Stimulated activated CD4-positive, alpha-beta T cell treated with anti-CD3 and anti-CD28 coated beads, Interleukin-15, amount 100 ng/mL, for 24 hours (primary cell): Measurements from ENCODE around the gene PLXNA4.

Source experiments
- DNase-seq: peaks from one replicate; pipeline ENCODE4 v3.0.0-alpha.2; 2020

Gene PLXNA4

DNA sequence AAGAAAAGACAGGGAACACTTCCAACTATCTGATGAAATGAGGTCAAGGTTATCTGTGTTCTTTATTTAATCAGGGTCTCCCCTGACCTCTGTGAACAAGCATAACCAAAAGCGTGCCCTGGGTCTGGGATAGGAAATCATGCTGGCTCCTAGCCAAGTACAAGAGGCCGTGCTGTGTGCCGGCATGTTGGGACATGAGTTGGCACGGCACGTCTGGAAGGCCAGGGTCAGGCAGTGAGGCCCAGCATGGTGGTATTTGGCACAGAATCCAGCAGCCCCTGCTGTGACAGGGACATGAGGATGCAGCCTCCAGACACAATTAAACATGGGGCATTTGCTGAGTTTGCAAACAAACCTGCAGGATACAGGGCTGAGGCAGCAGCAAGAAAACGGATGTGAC lies 320.4 kb downstream of the PLXNA4 start:
- no peak for DNase-seq

DNA sequence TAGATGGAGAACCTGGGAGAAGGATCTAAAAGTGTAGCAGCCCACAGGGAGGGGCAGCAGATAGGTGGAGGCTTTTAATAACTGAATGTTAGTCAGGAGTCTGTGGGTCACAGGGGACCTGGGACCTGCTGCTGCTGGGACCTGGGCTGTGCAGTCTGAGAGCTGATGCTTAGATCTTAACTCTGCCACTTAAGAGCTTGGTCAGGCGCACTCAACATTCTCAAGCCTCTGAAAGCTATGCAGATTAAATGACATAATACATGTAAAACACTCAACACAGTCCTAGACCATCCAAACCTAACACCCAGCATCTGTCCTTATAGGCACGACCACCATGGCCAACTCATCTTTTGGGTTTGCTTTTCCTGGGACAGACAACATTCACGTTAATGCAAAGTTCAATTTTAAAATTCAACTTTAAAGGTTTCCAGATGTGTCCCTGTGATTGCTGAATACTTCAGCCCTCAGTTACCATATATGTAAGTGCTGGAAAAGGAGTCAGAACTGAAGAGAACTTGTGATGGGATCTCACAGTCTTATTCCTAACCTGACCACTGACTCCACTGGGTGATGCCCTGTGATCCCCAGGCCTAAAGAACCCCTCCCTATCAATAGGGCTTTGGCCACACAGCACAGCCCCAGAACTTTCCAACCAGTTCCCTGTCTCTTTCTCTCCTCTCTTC lies 321.0 kb downstream of the PLXNA4 start:
- no peak for DNase-seq

DNA sequence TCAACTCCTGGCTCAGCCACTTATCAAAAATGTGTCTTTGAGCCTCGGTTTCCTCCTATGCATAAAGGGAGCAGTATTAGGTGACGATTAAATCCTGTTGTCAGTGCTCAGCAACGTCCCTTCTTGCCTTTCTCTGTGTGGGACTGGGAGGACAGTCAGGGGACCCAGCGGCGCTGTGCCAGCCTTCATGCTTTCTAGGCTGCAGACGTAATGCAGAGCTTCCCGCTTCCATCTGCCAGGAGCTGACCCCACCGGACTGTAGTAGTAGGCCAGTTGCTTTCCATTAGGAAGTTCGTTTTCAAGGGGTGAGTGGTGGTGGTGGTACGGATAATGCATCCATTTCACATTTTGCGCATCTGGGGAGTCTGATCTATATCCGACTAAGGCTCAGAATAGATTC lies 321.8 kb downstream of the PLXNA4 start:
- DNase-seq: no peak

DNA sequence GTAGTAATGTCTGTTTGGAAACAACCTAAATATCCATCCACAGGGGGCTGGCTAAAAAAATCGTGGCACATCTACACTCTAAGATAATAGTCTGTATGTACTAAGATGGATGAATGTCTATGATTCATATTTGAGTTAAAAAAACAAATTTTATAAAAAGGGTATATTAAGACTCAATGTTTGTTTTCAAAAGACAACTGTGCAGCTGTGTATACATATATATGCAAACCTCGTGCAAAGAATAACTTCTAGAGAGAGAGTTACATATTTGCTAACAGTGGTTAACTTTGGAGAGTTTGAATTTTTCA lies 323.5 kb downstream of the PLXNA4 start:
- no peak for DNase-seq

DNA sequence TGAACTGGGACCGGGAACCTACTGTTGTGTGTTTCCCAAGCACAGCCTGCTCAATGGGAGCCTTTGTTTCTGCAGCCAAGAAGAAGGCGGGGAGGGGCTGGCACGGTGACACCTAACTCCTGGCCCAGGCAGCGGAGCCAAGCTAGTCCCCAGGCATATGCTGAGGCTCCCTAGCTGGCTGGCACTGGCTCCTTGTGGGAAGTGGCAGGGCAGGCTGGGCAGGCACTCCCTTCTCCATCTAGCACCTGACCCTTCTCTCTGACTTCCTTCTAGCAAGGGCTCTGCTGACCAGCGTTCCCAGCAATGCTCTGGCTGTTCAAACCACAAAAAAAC lies 325.0 kb downstream of the PLXNA4 start:
- no peak for DNase-seq

DNA sequence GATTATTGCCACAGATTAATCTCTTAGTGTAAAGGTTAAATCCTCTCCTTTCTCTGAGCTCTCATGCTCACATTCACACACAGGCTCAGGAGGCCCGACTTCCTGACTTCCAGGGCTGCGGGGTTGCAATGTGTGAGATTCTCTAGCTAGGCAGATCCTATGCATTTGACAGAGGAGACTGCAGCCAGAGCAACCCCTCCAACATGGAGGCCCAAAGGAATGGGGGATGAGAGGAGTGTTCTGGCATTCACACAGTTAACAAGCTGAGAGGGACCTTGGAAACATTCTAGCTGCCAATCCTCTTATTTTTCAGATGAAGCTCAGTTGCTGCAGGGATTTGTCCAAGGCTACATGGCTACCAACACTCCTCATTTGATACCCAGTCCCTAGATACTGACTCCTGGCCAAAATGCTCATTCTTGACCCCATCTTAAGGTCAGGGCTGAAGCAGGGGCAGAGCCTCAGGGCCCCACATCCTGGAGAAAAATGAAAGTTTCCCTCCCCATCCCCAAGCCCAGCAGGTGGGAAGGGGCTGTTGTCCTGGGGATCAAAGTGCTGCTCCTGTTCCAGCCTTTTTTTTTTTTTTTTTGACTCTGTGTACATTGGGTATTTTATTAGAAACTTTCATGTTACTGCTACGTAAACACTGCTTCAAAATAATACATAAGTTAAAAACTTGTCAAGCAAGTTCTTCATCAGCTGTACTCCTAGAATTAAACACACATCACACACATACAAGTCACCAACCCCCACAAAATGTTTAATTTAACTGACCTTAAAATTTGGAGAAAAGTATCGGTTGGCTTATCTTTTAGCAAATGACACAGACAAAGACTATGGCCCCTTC lies 325.6 kb downstream of the PLXNA4 start:
- DNase-seq: no peak

DNA sequence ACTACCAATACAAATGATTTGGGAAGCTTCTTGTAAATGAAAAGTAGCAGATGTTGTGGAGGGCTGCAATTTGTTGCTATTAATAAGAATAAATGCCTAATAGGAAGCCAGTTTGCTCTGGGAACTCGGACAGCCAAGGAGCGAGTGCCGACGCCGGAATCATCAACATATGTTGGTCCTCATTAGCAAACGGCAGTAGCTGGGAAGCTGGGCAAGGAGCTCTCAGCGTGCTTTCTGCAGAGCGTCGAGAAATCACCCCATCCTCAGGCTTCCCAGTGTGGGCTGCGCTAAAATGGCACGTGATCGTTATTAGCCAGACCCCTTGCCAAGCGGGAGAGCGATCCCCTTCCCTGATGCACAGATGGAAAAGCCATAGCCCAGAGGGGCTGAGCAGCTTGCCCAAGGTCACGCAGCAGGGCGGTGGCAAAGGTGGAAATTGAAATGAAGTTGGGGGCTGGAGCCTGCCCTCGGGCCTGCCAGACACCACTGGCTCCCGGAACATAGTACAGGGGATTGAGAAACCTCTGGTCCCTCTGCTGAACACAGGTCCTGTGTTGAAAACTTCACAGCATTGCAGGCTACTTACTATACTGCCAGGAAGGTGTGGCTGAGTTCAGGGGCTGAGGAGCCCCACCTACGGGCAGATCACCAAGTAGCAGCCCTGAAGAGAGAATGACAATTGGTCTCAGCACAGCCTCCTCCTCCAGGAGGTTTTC lies 326.9 kb downstream of the PLXNA4 start:
- DNase-seq: no peak

DNA sequence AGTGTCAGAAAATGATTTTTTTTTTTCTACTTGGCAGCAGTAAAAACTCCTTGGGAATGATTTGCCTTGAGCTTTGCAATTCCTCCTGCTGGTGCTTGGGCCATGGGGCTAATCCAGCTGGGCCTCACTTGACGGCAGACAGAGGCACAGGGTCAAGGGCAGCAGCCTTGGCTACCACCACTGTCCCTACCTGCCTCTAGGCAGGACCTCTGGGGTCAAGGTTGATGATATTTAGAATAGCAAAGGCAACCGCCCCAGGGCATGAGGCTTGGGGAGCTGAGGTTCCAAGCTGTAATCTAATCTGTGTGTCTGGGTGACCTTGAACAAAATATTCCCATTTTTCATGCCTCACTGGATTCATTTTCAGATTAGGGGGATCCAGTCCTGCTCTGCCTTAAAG lies 327.4 kb downstream of the PLXNA4 start:
- no peak for DNase-seq

DNA sequence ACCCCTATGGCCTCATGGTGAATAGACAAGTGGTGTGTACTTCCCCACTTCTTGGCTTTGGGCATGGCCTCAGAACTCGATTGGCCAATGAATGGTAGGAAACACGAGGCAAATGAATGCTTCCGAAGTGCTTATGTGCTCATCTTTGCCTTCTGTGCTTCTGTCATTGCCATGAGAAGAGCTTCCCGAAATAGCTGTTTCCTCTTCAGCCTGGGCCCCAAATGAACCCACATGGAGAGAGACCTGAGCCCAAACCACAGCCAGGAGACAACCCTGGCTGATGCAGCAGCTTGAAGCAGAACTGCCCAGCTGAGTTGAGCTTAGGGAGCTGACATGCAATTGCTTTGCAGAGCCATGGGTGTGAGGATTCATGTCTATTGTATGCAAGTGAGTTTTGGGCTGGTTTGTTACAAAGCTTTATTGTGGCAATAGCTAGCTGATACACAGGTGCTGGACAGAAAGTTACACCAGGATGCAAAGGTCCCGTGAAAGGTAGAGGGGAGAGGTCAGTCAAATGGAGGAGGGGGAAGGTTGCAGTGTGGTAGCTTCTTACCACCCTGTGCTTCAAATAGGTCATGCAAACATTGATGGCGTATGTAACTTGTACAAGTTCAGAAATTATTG lies 328.2 kb downstream of the PLXNA4 start:
- no peak for DNase-seq

DNA sequence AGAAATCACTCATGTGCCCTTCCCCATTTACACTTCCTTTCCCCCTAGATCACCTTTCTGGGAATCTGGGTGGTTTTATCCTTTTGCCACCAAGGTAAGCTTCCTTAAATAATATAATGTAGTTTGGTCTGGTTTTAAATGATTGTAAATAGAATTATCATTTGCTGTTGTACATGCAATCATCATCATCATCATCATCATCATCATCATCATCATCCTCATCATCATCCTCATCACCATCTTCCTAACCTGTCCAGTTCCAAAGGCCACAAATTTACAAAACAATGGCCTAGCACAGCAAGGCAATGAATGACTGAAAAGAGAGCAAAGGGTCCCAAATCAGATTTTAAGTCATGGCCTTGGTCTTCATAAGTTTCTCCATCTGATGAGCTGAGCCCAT lies 329.7 kb downstream of the PLXNA4 start:
- no peak for DNase-seq

DNA sequence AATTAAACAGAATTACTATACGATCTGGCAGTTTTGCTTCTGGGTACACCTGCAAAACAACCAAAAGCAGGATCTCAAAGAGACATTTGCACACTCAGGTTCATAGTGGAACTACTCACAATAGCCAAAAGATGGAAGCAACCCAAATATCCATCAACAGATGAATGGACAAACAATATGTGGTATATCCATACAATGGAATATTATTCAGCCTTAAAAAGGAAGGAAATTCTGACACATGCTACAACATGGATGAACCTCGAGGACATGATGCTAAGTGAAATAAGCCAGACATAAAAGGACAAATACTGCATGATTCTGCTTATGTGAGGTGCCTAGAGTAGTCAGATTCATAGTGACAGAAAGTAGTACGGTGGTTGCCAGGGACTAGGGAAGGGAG lies 330.7 kb downstream of the PLXNA4 start:
- no peak for DNase-seq

DNA sequence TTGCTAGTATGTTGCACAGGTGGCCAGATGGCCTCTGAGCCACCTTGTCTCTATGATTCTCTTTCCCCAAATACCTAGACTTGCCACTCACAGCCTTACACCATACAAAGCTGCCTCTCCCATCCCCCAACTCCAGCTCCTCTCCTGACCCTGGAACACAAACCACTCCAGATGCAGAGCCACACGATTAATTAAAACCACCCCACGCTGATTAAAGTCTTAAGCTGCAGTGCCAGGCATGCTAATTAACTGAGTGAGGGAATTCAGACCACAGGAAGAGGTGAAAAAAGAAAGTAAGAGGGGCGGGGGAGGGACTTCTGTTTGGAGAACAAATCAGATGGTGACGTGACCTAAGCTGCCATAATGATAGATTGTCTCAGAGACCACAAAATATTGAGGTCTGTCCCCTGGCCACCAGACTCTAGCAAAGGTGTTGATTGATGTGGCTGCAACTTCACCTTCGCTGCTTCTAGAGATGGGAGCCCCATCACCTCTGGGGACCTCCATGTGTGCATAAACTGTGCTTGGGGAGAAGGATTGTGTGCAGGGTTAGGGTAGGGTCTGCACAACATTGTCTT lies 331.3 kb downstream of the PLXNA4 start:
- DNase-seq: no peak

DNA sequence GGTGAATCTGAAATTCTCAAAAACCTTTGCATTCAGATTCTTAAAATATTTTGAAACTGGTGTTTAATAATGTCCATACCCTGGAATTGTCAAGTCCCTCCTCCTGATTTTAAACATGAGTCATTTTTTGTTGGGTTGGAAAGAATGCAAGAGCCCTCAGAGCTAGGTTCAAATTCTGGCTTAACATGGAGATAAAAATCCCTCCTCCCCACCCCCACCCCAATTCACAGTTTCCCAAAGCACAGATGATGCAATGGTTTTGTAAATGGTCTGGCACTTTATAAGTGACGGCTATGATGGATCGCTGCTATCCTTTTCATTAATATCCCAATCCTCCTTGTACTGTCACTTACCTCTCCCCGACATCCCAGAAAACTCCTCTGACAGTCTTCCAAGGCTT lies 332.8 kb downstream of the PLXNA4 start:
- DNase-seq: no peak

DNA sequence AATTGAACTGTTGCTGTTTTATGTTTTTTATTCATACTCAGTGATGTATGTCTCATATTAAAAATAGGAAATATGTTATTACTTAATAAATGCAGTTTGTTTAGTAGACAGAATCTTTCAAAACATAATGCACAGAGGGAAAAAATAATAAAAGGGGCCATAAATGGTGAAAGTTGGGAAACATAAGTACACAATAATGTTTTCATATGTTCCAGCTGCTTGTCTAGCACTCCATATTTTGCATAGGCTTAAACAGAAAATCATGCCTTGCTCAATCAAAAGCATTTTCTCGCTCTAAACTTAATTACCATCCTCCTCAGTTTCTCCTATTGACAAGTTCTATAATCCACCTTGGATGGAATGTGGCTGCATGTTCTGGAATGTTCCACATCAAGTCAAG lies 333.2 kb downstream of the PLXNA4 start:
- DNase-seq: no peak

DNA sequence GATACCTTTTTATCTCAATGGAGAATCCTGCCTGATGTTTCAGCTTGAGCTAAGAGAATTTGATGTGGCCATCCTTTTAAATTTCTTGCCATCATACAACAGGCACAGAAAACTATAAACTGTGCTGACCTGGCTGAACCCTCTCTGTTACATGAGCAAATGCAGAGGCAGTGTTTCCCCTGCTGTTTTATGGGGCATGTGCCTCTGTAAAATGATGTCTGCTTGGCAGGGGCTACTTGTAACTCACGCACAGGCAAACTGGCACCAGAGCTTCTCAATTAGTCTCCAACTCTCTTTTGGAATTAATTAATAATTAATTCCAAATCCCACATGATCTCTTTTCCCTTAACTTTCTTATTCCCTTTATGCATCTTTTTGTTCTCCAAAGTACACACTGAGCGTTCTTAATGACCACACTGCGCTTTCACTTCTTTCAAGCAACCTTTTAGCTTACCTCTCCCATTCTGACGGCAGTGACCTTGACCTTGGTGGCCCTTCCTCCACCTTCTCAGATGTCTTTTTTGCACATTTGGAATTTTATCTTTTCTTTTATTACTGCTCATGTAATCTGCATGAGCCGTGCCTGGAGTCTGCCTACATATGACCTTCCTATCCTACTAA lies 334.0 kb downstream of the PLXNA4 start:
- DNase-seq: no peak

DNA sequence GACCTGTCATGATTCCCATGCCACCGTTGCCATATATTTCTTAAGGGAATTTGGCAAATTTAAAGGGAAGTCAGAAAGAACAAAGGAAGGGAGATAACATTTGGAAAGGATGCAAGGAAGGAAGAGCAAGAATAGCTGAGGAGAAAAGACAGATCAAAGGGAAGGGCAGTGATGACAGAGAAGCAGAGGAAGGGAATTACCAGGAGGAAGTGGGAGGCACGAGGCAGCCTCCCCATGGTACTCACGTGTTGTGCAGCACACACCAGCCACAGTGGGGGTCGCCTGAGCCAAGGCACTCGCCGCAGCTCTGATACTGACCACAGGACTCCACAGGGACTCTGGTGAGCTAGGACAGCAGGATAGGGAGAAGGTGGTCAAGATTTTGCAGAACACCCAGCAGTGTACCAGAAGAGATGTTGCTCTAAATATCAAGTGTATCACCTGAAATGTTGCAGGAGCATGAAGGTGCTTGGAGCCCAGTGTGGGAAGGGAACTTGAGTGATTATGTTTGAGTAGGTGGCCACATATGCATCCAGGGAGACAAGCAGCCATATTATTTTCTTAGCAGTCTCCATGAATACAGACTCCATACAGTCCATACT lies 335.3 kb downstream of the PLXNA4 start:
- DNase-seq: no peak

DNA sequence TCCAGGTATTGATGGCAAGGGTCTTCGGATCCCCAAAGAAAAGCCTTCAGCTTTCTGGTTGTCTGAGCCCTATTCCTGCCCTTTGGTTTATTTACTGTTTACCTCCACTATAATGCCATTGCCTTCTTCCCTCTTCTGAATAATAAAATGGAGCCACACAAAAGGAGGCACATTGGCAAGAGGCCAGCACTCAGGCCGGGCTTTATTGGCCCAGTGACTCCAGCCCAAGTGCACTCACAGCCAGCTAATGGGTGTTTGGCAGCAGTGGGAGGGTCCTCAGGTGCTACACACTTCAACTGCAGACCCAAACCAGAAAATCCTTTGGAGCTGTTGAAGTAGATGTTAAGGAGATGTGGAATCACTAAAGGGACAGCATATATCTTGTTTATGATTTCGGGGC lies 336.0 kb downstream of the PLXNA4 start:
- DNase-seq: no peak

DNA sequence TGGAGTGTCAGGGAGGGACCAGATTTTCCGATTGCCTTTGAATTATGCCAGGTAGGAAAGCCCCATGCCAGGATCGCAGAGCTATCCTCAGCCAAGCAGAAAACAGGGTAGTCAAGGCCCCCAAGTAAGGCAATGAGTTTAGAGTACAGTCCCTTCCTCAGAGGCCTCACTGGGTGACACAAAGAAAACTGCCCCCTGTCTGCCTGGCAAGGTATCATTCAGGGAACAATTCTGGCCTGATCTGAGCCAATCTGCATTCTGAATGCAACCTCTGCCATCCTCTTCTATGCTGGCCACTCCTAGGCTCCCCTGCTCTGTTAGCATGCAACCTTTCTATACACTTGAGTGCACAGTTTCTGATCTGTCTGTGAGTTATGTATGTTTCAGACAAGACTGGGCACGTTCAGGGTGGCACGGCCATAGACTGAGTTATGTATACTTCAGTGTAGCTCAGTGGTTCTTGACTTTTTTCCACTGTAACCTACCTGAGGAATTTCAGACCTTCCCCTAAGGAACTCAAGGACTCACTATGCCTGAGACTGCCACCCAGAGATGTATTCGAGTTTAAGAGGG lies 336.8 kb downstream of the PLXNA4 start:
- DNase-seq: no peak

DNA sequence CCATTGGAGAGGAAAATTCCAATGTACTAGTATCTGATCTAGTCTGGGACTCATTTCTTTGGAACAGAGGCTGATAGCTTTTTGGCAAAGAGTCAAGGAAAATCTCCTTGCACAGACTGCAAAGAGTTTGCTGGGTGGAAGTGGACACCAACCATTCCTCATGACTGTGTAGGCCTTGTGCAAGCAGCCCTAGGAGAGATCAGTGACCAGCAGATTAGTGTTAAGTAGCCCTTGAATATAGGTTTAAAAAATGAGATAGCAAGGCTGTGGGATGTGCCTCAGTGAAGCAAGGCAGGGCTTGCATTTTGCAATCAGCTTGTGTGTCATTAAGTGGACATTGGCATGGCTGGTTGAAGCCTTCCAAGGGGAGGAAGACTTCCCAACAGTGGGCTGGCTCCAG lies 341.6 kb downstream of the PLXNA4 start:
- no peak for DNase-seq

DNA sequence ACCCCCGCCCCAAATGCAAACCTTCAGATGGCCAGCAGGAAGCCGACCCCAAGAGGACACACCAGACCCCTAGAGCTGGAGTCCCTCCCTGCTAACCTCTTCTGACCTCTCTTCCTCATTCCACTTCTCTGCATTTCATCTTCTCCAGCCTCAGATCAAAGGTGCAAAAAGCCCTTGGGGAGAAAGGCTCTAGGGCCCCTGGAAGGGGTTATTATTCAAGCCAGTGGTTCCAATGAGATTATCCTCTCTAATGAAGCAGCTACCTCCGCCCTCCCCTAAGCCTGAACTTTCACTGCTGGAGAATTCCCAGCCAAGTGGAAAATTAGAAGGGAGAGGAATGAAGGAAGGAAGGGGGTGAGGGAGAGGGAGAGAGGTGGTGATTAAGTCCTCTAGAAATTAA lies 343.9 kb downstream of the PLXNA4 start:
- DNase-seq: no peak

DNA sequence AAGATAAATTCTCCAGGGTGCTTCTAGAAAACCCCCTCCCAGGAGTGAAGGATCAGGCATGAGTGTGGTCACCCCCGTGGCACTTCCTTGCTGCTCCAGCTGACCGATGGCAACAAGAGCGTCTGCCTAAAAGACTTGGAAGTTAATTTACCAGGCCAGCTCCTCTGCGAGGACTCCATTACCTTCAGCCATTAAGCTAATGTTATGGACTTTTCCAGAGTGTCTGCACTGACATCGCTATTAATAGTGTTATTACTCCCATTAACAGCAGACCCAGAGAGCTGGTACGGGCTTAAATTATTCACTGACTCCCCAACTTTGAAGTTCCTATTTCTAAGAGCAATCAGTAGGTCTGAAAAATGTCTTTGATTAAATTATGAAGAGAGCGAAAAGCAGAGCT lies 345.8 kb downstream of the PLXNA4 start:
- DNase-seq: no peak

DNA sequence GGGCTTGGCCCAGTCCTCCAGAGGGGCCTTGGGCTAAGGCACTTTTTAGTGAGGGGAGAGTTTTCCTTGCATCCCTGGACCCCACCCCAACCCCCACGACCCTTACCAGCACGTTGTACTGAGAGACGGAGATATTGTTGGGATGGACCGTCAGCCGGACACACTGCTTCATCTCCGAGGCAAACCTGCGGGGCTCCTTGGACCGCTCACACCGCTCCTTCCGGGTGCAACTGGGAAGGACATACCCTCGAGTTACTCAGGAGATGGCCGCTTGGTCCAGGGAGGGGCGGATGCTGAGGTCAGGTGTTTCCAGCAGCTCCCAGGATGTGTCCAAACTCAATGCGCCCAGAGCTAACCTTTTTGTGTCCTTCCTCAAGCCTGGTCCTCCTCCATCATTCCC lies 348.0 kb downstream of the PLXNA4 start:
- no peak for DNase-seq
